Measurements from ENCODE around the gene AGBL1. TPM values are rescaled to one million over a fixed set of nuclear protein-coding genes. Genes with fewer than 3 reads are reported as not detected.

AGBL1 gene
- total and polyA plus RNA-seq, 2 donors (not counting 3 experiments of a cell fraction or from before 2014, with no cell fraction given): not detected

DNA sequence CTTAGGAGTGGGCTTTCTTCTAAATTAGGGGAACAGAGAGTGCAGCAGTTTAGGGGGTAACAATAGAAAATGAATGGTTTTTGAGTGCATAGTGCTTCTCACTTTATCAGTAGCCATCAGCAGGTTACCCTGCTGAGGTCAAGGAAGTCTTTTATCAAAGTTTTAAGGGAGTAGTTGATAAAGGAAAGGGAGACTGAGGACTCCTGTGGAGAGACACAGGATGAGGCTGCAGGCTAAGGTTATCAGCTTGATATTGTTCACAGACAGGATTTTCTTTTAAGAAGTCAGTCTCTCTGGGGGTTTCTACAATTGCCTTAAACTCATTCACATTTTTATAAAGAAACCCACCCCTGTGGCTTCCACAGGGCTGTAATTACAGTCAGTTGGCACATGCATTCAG is 205.0 kb downstream of the AGBL1 start:
- H4K20me1 ChIP-seq (replicated peaks; ENCODE audit: control insufficient read depth, extremely low read depth, insufficient read depth, low read length): no peaks in the 10 kb centered on the region
- ChIA-PET CTCF (no interaction called here), POLR2A (no interaction called here)
- dilution Hi-C loops (cut with MboI; ENCODE audit: extremely low pct_ligation_motif_present, low sequenced_read_pairs): no loop called here
- no peak for DNase-seq (ENCODE audit: low read depth, low spot score)
- H3K79me2 ChIP-seq (ENCODE audit: control insufficient read depth, insufficient read depth, low read length): no peaks in the 10 kb centered on the region
- H3K9me1 ChIP-seq (replicated peaks; ENCODE audit: control insufficient read depth, extremely low read depth, insufficient read depth, low read length): no peaks in the 10 kb centered on the region
- peaks cover 2% of the 10 kb centered on the region for H3K9me3 ChIP-seq (replicated peaks; ENCODE audit: control insufficient read depth, insufficient read depth, low read length)
- no peaks in the 10 kb centered on the region for H3K4me1 ChIP-seq (ENCODE audit: control insufficient read depth, extremely low read depth, insufficient read depth, low read length)
- no peak for FAIRE-seq
- BruUV-seq (replicated peaks): no TSS peak
- H3K36me3 ChIP-seq (ENCODE audit: control insufficient read depth in 2 of 2, extremely low read depth in 1 of 2, insufficient read depth in 2 of 2, low read length in 2 of 2): no peaks in the 10 kb centered on the region
- intact Hi-C loops (cut with micrococcal nuclease): no loop called here
- no peak overlapping the region for H3K4me3 ChIP-seq (replicated peaks in 1 of 3; ENCODE audit: insufficient read depth in 1 of 3, low read depth in 1 of 3, low read length in 3 of 3)
- H3K27ac ChIP-seq (ENCODE audit: insufficient read depth, low read depth, low read length): no peak overlapping the region
- no peak overlapping the region for H3K9ac ChIP-seq (replicated peaks; ENCODE audit: extremely low read depth, insufficient read depth, low read length)
- no peaks in the 10 kb centered on the region for H3K27me3 ChIP-seq (ENCODE audit: control insufficient read depth in 2 of 2, insufficient read depth in 2 of 2, low read length in 2 of 2)
- H2AFZ ChIP-seq (ENCODE audit: low read depth, low read length): no peak overlapping the region
- TF ChIP-seq, protein P1, sequence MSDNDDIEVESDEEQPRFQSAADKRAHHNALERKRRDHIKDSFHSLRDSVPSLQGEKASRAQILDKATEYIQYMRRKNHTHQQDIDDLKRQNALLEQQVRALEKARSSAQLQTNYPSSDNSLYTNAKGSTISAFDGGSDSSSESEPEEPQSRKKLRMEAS (IDR thresholded peaks at IDR 0.05; ENCODE audit: insufficient read depth, insufficient read length): no peak
- TF ChIP-seq POLR2AphosphoS5 (IDR thresholded peaks at IDR 0.05; ENCODE audit: insufficient read depth, low read depth, low read length) (no peak), FOS (IDR thresholded peaks at IDR 0.05; ENCODE audit: borderline replicate concordance, insufficient read depth, low read length) (no peak), POLR2A (IDR thresholded peaks at IDR 0.05; ENCODE audit: low read depth, low read length) (no peak), JUN (IDR thresholded peaks at IDR 0.05; ENCODE audit: borderline replicate concordance, insufficient read depth, insufficient read length, low read depth) (no peak), MYC (IDR thresholded peaks at IDR 0.05; ENCODE audit: low read depth, low read length) (no peak), EZH2 (IDR thresholded peaks at IDR 0.05; ENCODE audit: borderline replicate concordance, low read depth, low read length, severe bottlenecking) (no peak), GATA2 (IDR thresholded peaks at IDR 0.05; ENCODE audit: insufficient read depth, insufficient read length, low read depth, low read length) (no peak)
- TF ChIP-seq, protein P2, sequence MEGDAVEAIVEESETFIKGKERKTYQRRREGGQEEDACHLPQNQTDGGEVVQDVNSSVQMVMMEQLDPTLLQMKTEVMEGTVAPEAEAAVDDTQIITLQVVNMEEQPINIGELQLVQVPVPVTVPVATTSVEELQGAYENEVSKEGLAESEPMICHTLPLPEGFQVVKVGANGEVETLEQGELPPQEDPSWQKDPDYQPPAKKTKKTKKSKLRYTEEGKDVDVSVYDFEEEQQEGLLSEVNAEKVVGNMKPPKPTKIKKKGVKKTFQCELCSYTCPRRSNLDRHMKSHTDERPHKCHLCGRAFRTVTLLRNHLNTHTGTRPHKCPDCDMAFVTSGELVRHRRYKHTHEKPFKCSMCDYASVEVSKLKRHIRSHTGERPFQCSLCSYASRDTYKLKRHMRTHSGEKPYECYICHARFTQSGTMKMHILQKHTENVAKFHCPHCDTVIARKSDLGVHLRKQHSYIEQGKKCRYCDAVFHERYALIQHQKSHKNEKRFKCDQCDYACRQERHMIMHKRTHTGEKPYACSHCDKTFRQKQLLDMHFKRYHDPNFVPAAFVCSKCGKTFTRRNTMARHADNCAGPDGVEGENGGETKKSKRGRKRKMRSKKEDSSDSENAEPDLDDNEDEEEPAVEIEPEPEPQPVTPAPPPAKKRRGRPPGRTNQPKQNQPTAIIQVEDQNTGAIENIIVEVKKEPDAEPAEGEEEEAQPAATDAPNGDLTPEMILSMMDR (IDR thresholded peaks at IDR 0.05; ENCODE audit: extremely low read depth in 1 of 2, insufficient read depth in 1 of 2, low read depth in 1 of 2, low read length in 2 of 2): no peak
- no peak overlapping the region for H3K4me2 ChIP-seq (ENCODE audit: insufficient read depth, low read length)

Data from endothelial cell of umbilical vein (primary cell).